ENCODE data around the gene KRTAP4-1. TPM values are rescaled to one million over a fixed set of nuclear protein-coding genes. Genes with fewer than 3 reads are reported as not detected.

Gene KRTAP4-1
- total and polyA plus RNA-seq, 9 of the 15 experiments (the other 6 are each of a cell fraction or from before 2014, with no cell fraction given): not detected

GRCh38 chr17:41177727-41178271, 6.9 kb downstream of the KRTAP4-1 start, which contains the start of gene KRTAP4-2:
TSS of gene KRTAP4-2 (minus strand) at chr17:41178221. CDS start at chr17:41178164, 57 bp downstream.
- peaks cover 0 to 2% of the 10 kb centered on the region in 2 experiments; a peak in 2 of 5 replicates for H3K4me1 ChIP-seq (replicated peaks in 1 of 2; ENCODE audit: control insufficient read depth in 2 of 2, insufficient read depth in 2 of 2, low read length in 2 of 2)
- 0% methylated on average over 4 of the region's 7 CpGs for WGBS (ENCODE audit: insufficient coverage, low coverage, missing lambda C conversion rate)
- FAIRE-seq: no peak
- H3K36me3 ChIP-seq (ENCODE audit: control insufficient read depth, insufficient read depth, low read length): no peaks in the 10 kb centered on the region
- ATAC-seq: no peak
- no peaks in the 10 kb centered on the region for H3K79me2 ChIP-seq (ENCODE audit: control insufficient read depth, insufficient read depth, low read length)
- peak within 1 kb of the TSS in 1 of 2 experiments; percentile 26; a peak in 1 of 4 replicates for H3K9ac ChIP-seq (ENCODE audit: insufficient read depth in 1 of 2, low read depth in 2 of 2, low read length in 2 of 2)
- H3K9me1 ChIP-seq (ENCODE audit: control insufficient read depth, insufficient read depth, low read length): no peaks in the 10 kb centered on the region
- BruUV-seq (replicated peaks): no TSS peak
- H3K27ac ChIP-seq (ENCODE audit: extremely low read depth, low read depth, low read length): no peak within 1 kb of the TSS
- no peak within 1 kb of the TSS for H3K4me3 ChIP-seq
- in situ Hi-C loops (cut with MboI): no loop called here
- no peak for DNase-seq (ENCODE audit: extremely low read depth in 1 of 4, low spot score in 3 of 4)
- H3K27me3 ChIP-seq (ENCODE audit: control insufficient read depth in 2 of 2, insufficient read depth in 2 of 2, low read length in 2 of 2): peaks cover 3 to 10% of the 10 kb centered on the region in 2 experiments; a peak in 3 of 5 replicates
- H3K4me2 ChIP-seq (ENCODE audit: insufficient read depth, low read length): no peak within 1 kb of the TSS
- intact Hi-C loops (cut with micrococcal nuclease): no loop called here
- ChIA-PET POLR2A (no interaction called here), CTCF (ENCODE audit: low intra/inter-chr PET ratio) (no interaction called here)
- H2AFZ ChIP-seq (ENCODE audit: low read depth, low read length): no peak within 1 kb of the TSS
- no peaks in the 10 kb centered on the region; the same call in 1 of the 2 replicates for H4K20me1 ChIP-seq (replicated peaks; ENCODE audit: control insufficient read depth, insufficient read depth, low read length)
- TF ChIP-seq FOXJ2 (tag; IDR thresholded peaks at IDR 0.05): no peak
- TF ChIP-seq CTCF (IDR thresholded peaks at IDR 0.05 in 2 of 3, conservative IDR thresholded peaks at IDR 0.05 in 1 of 3; ENCODE audit: insufficient read depth in 2 of 3, low read depth in 1 of 3, low read length in 3 of 3): no peak
- TF ChIP-seq ZNF311 (CRISPR knock-in tag; IDR thresholded peaks at IDR 0.05): no peak
- no peak for TF ChIP-seq C11orf30 (IDR thresholded peaks at IDR 0.05; ENCODE audit: low read depth)
- no peak for TF ChIP-seq SNIP1 (IDR thresholded peaks at IDR 0.05; ENCODE audit: low read depth)
- no peak for TF ChIP-seq NFIX (CRISPR knock-in tag; IDR thresholded peaks at IDR 0.05; ENCODE audit: low read depth)
- no peak for TF ChIP-seq MEIS2 (IDR thresholded peaks at IDR 0.05; ENCODE audit: partially characterized antibody)
- no peak for TF ChIP-seq RAD51 (IDR thresholded peaks at IDR 0.05; ENCODE audit: borderline replicate concordance, low read depth)
- no peak for TF ChIP-seq SAFB (IDR thresholded peaks at IDR 0.05; ENCODE audit: borderline replicate concordance, low read depth, low read length)
- no peak for TF ChIP-seq CHCHD3 (CRISPR knock-in tag; IDR thresholded peaks at IDR 0.05)
- no peak for TF ChIP-seq AFF1 (IDR thresholded peaks at IDR 0.05; ENCODE audit: low read depth in 1 of 2, partially characterized antibody in 2 of 2)
- no peak for TF ChIP-seq ZNF282 (CRISPR knock-in tag; IDR thresholded peaks at IDR 0.05)
- TF ChIP-seq SMARCA4 (IDR thresholded peaks at IDR 0.05): no peak
- no peak for TF ChIP-seq ZBTB5 (IDR thresholded peaks at IDR 0.05)
- no peak for TF ChIP-seq HLTF (IDR thresholded peaks at IDR 0.05)
- TF ChIP-seq STAG1 (CRISPR knock-in tag; IDR thresholded peaks at IDR 0.05; ENCODE audit: borderline replicate concordance): no peak
- no peaks in the 10 kb centered on the region for H3K9me3 ChIP-seq (replicated peaks; ENCODE audit: control insufficient read depth, insufficient read depth, low read depth, low read length)

Measured in K562 (cell line).